ENCODE data around the gene PRRG2. TPM values are rescaled to one million over a fixed set of nuclear protein-coding genes. Genes with fewer than 3 reads are reported as not detected.

Gene PRRG2
- total and polyA plus RNA-seq, 9 of the 15 experiments (the other 6 are each of a cell fraction or from before 2014, with no cell fraction given): 0.06 to 1.1 (median 0.33) TPM

- TF ChIP-seq CEBPZ (IDR thresholded peaks at IDR 0.05; ENCODE audit: borderline replicate concordance, low read depth, low read length) (no peak), ZNF778 (CRISPR knock-in tag; IDR thresholded peaks at IDR 0.05) (no peak), SAFB2 (IDR thresholded peaks at IDR 0.05; ENCODE audit: borderline replicate concordance, low read depth, low read length, severe bottlenecking) (no peak), ZBTB2 (IDR thresholded peaks at IDR 0.05) (peak; percentile 86), GTF2F1 (IDR thresholded peaks at IDR 0.05; ENCODE audit: low read depth, low read length) (0 out of 2 replicates have a peak, but pooled peaks have one; percentile 39), KDM1A (IDR thresholded peaks at IDR 0.05) (no peak), ERF (CRISPR knock-in tag; IDR thresholded peaks at IDR 0.05) (no peak), MITF (IDR thresholded peaks at IDR 0.05) (peak; percentile 38; the same call in 1 of the 2 replicates), CREB5 (CRISPR knock-in tag; IDR thresholded peaks at IDR 0.05) (no peak)
- TF ChIP-seq, protein P1, sequence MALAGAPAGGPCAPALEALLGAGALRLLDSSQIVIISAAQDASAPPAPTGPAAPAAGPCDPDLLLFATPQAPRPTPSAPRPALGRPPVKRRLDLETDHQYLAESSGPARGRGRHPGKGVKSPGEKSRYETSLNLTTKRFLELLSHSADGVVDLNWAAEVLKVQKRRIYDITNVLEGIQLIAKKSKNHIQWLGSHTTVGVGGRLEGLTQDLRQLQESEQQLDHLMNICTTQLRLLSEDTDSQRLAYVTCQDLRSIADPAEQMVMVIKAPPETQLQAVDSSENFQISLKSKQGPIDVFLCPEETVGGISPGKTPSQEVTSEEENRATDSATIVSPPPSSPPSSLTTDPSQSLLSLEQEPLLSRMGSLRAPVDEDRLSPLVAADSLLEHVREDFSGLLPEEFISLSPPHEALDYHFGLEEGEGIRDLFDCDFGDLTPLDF (CRISPR knock-in tag; IDR thresholded peaks at IDR 0.05): peak; percentile 63; the same call in 1 of the 2 replicates
- TF ChIP-seq, protein P2, sequence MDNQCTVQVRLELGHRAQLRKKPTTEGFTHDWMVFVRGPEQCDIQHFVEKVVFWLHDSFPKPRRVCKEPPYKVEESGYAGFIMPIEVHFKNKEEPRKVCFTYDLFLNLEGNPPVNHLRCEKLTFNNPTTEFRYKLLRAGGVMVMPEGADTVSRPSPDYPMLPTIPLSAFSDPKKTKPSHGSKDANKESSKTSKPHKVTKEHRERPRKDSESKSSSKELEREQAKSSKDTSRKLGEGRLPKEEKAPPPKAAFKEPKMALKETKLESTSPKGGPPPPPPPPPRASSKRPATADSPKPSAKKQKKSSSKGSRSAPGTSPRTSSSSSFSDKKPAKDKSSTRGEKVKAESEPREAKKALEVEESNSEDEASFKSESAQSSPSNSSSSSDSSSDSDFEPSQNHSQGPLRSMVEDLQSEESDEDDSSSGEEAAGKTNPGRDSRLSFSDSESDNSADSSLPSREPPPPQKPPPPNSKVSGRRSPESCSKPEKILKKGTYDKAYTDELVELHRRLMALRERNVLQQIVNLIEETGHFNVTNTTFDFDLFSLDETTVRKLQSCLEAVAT (IDR thresholded peaks at IDR 0.05): peak in 1 of 2 experiments; percentile 83; a peak in 1 of 4 replicates
- TF ChIP-seq, protein P3, sequence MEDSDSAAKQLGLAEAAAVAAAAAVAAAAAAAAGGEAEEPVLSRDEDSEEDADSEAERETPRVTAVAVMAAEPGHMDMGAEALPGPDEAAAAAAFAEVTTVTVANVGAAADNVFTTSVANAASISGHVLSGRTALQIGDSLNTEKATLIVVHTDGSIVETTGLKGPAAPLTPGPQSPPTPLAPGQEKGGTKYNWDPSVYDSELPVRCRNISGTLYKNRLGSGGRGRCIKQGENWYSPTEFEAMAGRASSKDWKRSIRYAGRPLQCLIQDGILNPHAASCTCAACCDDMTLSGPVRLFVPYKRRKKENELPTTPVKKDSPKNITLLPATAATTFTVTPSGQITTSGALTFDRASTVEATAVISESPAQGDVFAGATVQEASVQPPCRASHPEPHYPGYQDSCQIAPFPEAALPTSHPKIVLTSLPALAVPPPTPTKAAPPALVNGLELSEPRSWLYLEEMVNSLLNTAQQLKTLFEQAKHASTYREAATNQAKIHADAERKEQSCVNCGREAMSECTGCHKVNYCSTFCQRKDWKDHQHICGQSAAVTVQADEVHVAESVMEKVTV (CRISPR knock-in tag; IDR thresholded peaks at IDR 0.05): no peak
Measured at GRCh38 chr19:49640113-49640898, 59.2 kb downstream of the PRRG2 start, which contains the start of gene RRAS (continued).
